NCI-H524 treated with DMSO at 0.1 percent for 48 hours (cell line): ENCODE data around the gene BDP1.
A peak's percentile ranks its signal among the peaks of the same experiment; 100 is the strongest.
"Not testable (repeated sequence)": the region's sequence is repeated elsewhere in the genome, so short reads cannot be mapped to it uniquely, and the experiment has no call there.

Experiments used
- DNase-seq: peaks from one replicate; lab custom pipeline; 2025; lab: John Stamatoyannopoulos, UW

The BDP1 gene

GRCh38 chr5:71455427-71456361 lies at the start of gene BDP1:
BDP1 (plus strand) TSS chr5:71455651; CDS start chr5:71455878, 227 bp downstream.
- peak; percentile 57 for DNase-seq

- not testable (repeated sequence) for DNase-seq
These were observed 45.4 kb upstream of the BDP1 start for GRCh38 chr5:71410088-71410487.

- not testable (repeated sequence) for DNase-seq
These were observed 39.8 kb upstream of the BDP1 start for GRCh38 chr5:71415626-71416025.

GRCh38 chr5:71418026-71418425 lies 37.4 kb upstream of the BDP1 start:
- not testable (repeated sequence) for DNase-seq

GRCh38 chr5:71421278-71421677 lies 34.2 kb upstream of the BDP1 start:
- not testable (repeated sequence) for DNase-seq

- DNase-seq: not testable (repeated sequence)
These were observed 31.6 kb upstream of the BDP1 start for GRCh38 chr5:71423896-71424295.

- not testable (repeated sequence) for DNase-seq
These were observed 28.6 kb upstream of the BDP1 start for GRCh38 chr5:71426686-71427474.

GRCh38 chr5:71432410-71432809 lies 23.0 kb upstream of the BDP1 start:
- not testable (repeated sequence) for DNase-seq

- peak; percentile 55 for DNase-seq
These were observed 20.6 kb upstream of the BDP1 start for GRCh38 chr5:71434825-71435224.

- not testable (repeated sequence) for DNase-seq
These were observed 13.9 kb upstream of the BDP1 start for GRCh38 chr5:71441564-71441963.

- not testable (repeated sequence) for DNase-seq
These were observed 11.6 kb upstream of the BDP1 start for GRCh38 chr5:71443891-71444290.

GRCh38 chr5:71445015-71445414 lies 10.4 kb upstream of the BDP1 start:
- DNase-seq: not testable (repeated sequence)

GRCh38 chr5:71445523-71446152 lies 9.8 kb upstream of the BDP1 start:
- DNase-seq: not testable (repeated sequence)

GRCh38 chr5:71446540-71447216 lies 8.8 kb upstream of the BDP1 start:
- not testable (repeated sequence) for DNase-seq

GRCh38 chr5:71447218-71447808 lies 8.1 kb upstream of the BDP1 start:
- not testable (repeated sequence) for DNase-seq

GRCh38 chr5:71452876-71453275 lies 2.6 kb upstream of the BDP1 start:
- no peak for DNase-seq

- DNase-seq: no peak
These were observed 538 bp upstream of the BDP1 start for GRCh38 chr5:71454913-71455312.

- no peak for DNase-seq
These were observed 902 bp downstream of the BDP1 start for GRCh38 chr5:71456362-71456743.

- DNase-seq: no peak
These were observed 1.7 kb downstream of the BDP1 start for GRCh38 chr5:71457106-71457505.

GRCh38 chr5:71460693-71461092 lies 5.2 kb downstream of the BDP1 start:
- DNase-seq: no peak

- DNase-seq: no peak
These were observed 5.9 kb downstream of the BDP1 start for GRCh38 chr5:71461360-71461759.
